ENCODE data around the gene HSD11B2.

Gene HSD11B2

DNA sequence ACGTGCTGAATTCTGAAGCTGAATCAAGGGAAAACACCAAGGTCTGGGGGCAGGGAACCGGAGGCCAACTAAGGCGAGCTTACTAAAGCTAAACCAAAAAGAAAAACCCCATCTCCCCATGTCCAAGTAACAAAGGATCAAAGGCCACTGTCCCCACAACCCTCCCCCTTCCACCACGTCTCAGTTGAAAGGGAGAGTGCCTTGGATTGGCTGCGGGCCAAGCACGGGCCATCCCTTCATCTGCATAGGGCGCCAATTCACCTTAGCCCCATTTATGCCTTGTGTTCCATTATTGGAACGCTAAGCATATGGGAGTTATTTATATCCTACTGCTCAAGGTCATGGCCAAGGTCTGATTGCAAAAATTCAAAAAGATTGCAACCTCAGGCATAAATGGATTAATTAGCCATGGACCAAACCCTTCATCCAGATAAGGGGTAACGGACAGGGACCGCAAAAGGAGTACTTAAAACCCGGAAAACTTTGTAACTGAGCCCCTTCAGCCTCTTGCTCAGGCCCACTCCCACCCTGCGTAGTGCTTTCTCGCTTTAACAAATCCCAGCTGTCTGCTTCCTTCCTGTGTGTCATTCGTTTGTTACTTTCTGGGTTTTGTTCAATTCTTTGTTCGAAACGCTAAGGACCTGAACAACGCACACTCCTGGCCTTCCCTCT lies 50.8 kb downstream of the HSD11B2 start:
- peak; percentile 23 for DNase-seq

DNA sequence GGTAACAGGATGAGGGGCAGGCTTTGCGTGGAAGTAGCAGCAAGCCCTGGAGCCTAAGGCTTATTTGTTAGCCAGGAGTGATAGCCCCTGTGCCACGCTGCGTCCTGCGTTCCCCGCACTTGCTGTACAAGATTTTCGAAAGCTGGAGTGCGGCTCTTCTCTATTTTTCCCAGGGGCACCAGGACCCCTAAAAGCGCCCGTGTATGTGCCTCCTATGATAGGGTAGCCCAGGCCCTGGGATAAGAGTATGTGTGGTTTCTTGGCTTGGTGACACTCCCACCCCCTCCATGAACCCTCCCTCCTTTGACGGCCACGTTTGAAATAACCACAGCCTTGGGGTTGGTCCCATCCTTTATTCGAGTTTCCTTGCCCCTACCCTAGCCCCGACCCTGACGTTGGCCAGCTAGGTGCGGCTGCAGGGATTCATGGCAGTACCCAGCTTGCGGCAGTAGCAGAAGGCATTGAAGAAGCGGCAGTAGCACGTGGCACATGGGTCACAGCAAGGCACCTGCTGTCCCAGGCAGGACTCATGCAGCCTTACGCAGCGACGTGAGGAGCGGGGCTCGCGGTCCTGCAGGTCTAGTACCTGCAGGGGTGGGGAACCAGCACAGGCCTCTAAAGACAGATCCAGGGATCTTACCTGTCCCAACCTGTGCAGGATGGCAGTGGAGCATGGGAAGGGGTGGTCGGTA lies 51.5 kb downstream of the HSD11B2 start:
- DNase-seq = no peak

- DNase-seq = no peak
Observed at GRCh38 chr16:67483150-67483549, 52.2 kb downstream of the HSD11B2 start, which contains the start of gene AGRP. AGRP (minus strand) TSS chr16:67483547; CDS start chr16:67483398, 149 bp downstream.

DNA sequence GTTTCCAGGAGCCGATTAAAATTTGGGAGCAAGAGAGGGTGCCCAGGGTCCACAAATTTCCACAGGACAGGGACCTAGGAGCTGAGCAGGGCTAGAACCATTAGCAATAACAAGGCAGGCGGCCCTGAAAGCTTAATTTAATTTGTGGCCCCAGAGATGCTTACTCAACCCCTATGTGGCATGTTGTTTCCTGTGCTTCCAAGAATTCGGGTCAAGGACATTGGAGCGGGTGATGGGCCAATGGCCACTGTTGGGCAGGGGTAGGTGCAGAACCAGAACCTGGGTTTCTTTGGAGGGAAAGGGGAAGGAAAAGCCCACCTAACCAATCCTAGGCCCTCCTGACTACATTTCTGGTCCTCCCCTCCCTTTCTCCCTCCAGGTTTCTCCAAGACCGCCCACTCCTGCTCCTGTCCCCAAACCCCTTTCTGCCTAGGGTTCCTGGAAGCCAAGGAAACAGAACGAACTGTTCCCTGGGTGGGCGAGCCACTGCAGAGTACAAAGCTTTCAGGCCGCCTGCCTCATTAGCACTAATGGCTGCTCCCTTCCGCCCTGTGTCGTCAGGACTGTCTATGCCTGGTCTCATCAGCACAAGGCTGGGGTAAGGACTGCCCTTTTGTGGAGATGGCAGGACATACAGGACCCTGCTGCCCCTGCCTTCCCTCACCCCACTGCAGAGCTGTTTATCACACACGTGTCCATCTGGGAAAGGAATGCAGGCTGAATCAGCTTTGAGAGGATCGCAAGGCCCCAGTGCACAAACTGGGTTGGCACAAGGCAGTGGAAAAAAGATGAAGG lies 53.0 kb downstream of the HSD11B2 start:
- DNase-seq = no peak

DNA sequence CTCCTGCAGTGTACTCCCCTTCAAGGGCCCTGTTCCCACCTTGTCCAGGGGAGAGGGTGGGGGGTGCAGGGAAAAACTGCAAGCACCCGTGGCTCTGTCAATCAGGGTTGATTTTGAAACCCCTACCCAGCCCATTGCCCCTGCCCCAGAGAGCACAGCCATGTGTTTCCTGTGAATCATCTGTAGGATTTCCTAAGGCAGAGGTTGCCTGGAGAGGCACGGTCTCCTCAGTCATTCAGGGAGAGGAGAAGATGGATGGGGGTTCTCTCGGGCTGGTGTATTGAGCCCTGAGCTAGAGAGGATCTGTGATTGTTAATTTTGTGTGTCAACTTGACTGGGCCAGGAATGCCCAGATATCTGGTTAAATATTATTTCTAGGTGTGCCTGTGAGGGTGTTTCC lies 55.9 kb downstream of the HSD11B2 start:
- no peak for DNase-seq
